HCT116 (cell line): ENCODE measurements around the gene PLAGL2. TPM values are rescaled to one million over a fixed set of nuclear protein-coding genes. Genes with fewer than 3 reads are reported as not detected.

Experiments
- ATAC-seq: fragments of 200-7000 bp; cut with Tn5 transposase; 2 replicates; pipeline ENCODE4 v1.9.1; 2020; ENCODE audit warnings: mild to moderate bottlenecking, moderate library complexity
- BruUV-seq: library from RNA; stranded (reverse); fragments of 400-500 nt; replicated peaks from 2 replicates; lab custom pipeline; 2021; lab: Mats Ljungman, UMichigan
- CTCF ChIA-PET: fragments of 300-600 bp; sonication (Branson Sonifier 250); formaldehyde crosslinking; loops from one replicate; lab custom pipeline; 2021; ENCODE audit warnings: antibody characterized with exemption; lab: Charles Lee
- POLR2A ChIA-PET: fragments of 300-600, 350-600 bp; sonication (Branson Sonifier 250); formaldehyde crosslinking; loops from one replicate; lab custom pipeline; 2021; ENCODE audit warnings: antibody characterized with exemption; lab: Charles Lee
- RAD21 ChIA-PET, 2 experiments: fragments of 300-600 bp; sonication (Branson Sonifier 250); formaldehyde crosslinking; loops; one replicate each; lab custom pipeline; 2023; ENCODE audit warnings: low total read pairs in 2 of 2; ENCODE audit not compliant: uncharacterized antibody in 2 of 2, unreplicated experiment in 2 of 2, low non-redundant PET in 1 of 2; lab: Charles Lee
- DNase-seq: peaks from one replicate; pipeline ENCODE4 v3.0.0-alpha.2; 2010; ENCODE audit warnings: low read depth, low spot score
- H2AFZ ChIP-seq: fragments of 200-600 bp; shearing (Covaris generic), sonication (generic); 2 replicates; pipeline ENCODE4 v1.6.1; 2017; ENCODE audit warnings: low read depth, mixed run types, mixed read lengths, antibody characterized with exemption, low read length; ENCODE audit not compliant: poor library complexity, severe bottlenecking
- H3K27ac ChIP-seq: 2 replicates; pipeline ENCODE4 v1.5.1; 2012; ENCODE audit warnings: low read depth, low read length
- H3K27me3 ChIP-seq: fragments of 200-600 bp; sonication (generic); 2 replicates; pipeline ENCODE4 v1.6.1; 2016; ENCODE audit warnings: mixed run types, low read length, mixed read lengths; ENCODE audit not compliant: insufficient read depth
- H3K36me3 ChIP-seq, 2 experiments: fragments of 200-500 bp in 1 of 2; fragments of 200-600 bp in 1 of 2; sonication (Bioruptor generic) in 1 of 2; sonication (generic) in 1 of 2; 2 replicates each; pipeline versions ENCODE4 v1.5.1 to v1.6.1; 2014 to 2016; ENCODE audit warnings: low read length in 2 of 2, inconsistent platforms in 1 of 2, mixed read lengths in 1 of 2, mixed run types in 1 of 2; ENCODE audit not compliant: insufficient read depth in 2 of 2, control insufficient read depth in 1 of 2
- H3K4me1 ChIP-seq, 2 experiments: fragments of 200-600 bp in 1 of 2; sonication (generic) in 1 of 2; 2 replicates each; pipeline versions ENCODE4 v1.5.1 to v1.6.1; 2012 to 2017; ENCODE audit warnings: low read length in 2 of 2, inconsistent platforms in 1 of 2, mild to moderate bottlenecking in 1 of 2, mixed read lengths in 1 of 2, mixed run types in 1 of 2, moderate library complexity in 1 of 2; ENCODE audit not compliant: insufficient read depth in 2 of 2, control insufficient read depth in 1 of 2
- H3K4me2 ChIP-seq: fragments of 200-600 bp; sonication (generic); 2 replicates; pipeline ENCODE4 v1.6.1; 2017; ENCODE audit warnings: mixed run types, low read length, mixed read lengths
- H3K4me3 ChIP-seq, 2 experiments: fragments of 200-600 bp in 1 of 2; sonication (generic) in 1 of 2; replicated peaks in 1 of 2; 2 replicates each; pipeline ENCODE4 v1.5.1; 2011 to 2016; ENCODE audit warnings: low read length in 2 of 2, control low read depth in 1 of 2, low read depth in 1 of 2, mild to moderate bottlenecking in 1 of 2, mixed read lengths in 1 of 2, mixed run types in 1 of 2
- H3K79me2 ChIP-seq: fragments of 200-600 bp; sonication (generic); 2 replicates; pipeline ENCODE4 v1.6.1; 2017; ENCODE audit warnings: mild to moderate bottlenecking, mixed run types, low read length, moderate library complexity, mixed read lengths; ENCODE audit not compliant: insufficient read depth
- H3K9ac ChIP-seq: fragments of 200-600 bp; sonication (generic); 2 replicates; pipeline ENCODE4 v1.6.1; 2016; ENCODE audit warnings: low read length, mixed read lengths
- H3K9me2 ChIP-seq: fragments of 200-600 bp; sonication (generic), shearing (Covaris generic); 2 replicates; pipeline ENCODE4 v1.6.1; 2017; ENCODE audit warnings: mixed run types, mild to moderate bottlenecking, moderate library complexity; ENCODE audit not compliant: insufficient read depth
- H3K9me3 ChIP-seq, 2 experiments: fragments of 200-500 bp in 1 of 2; fragments of 200-600 bp in 1 of 2; sonication (Bioruptor generic) in 1 of 2; sonication (generic) in 1 of 2; 2 replicates each; pipeline ENCODE4 v1.6.1; 2014 to 2017; ENCODE audit warnings: low read length in 2 of 2, mixed read lengths in 2 of 2, inconsistent platforms in 1 of 2, low read depth in 1 of 2, mild to moderate bottlenecking in 1 of 2, mixed run types in 1 of 2, moderate library complexity in 1 of 2; ENCODE audit not compliant: control insufficient read depth in 1 of 2, insufficient read depth in 1 of 2
- H4K20me1 ChIP-seq: fragments of 200-600 bp; sonication (generic), shearing (Covaris generic); 2 replicates; pipeline ENCODE4 v1.6.1; 2017; ENCODE audit warnings: mixed run types, mild to moderate bottlenecking, moderate library complexity; ENCODE audit not compliant: insufficient read depth
- CBX3 ChIP-seq: IDR thresholded peaks from 2 replicates; pipeline ENCODE4 v1.6.1; 2012; ENCODE audit warnings: low read depth
- CEBPB ChIP-seq: IDR thresholded peaks from 2 replicates; pipeline ENCODE4 v1.6.1; 2012; ENCODE audit warnings: low read depth
- EGR1 ChIP-seq: IDR thresholded peaks from 2 replicates; pipeline ENCODE4 v1.6.1; 2012; ENCODE audit warnings: low read depth
- ELF1 ChIP-seq: IDR thresholded peaks from 2 replicates; pipeline ENCODE4 v1.6.1; 2012; ENCODE audit warnings: low read depth, borderline replicate concordance
- EZH2 ChIP-seq: fragments of 200-600 bp; sonication (generic); IDR thresholded peaks from 2 replicates; pipeline ENCODE4 v1.6.1; 2017; ENCODE audit warnings: antibody characterized with exemption, mixed run types
- EZH2phosphoT487 ChIP-seq: fragments of 200-600 bp; IDR thresholded peaks from 2 replicates; pipeline ENCODE4 v1.6.1; 2018; ENCODE audit warnings: antibody characterized with exemption, borderline replicate concordance
- FOSL1 ChIP-seq: IDR thresholded peaks from 2 replicates; pipeline ENCODE4 v1.6.1; 2012; ENCODE audit warnings: low read depth
- JUND ChIP-seq: IDR thresholded peaks from 2 replicates; pipeline ENCODE4 v1.6.1; 2012
- POLR2A ChIP-seq: IDR thresholded peaks from 2 replicates; pipeline ENCODE4 v1.7.0; 2011; ENCODE audit warnings: borderline replicate concordance; ENCODE audit not compliant: insufficient read depth, insufficient read length; ENCODE audit errors: extremely low read depth
- POLR2AphosphoS5 ChIP-seq: IDR thresholded peaks from 2 replicates; pipeline ENCODE4 v1.6.1; 2011; ENCODE audit warnings: mild to moderate bottlenecking, low read depth, low read length, moderate library complexity
- SIN3A ChIP-seq: IDR thresholded peaks from 2 replicates; pipeline ENCODE4 v1.6.1; 2012; ENCODE audit warnings: low read depth
- SP1 ChIP-seq: IDR thresholded peaks from 2 replicates; pipeline ENCODE4 v1.6.1; 2012; ENCODE audit warnings: low read depth
- SRF ChIP-seq: IDR thresholded peaks from 2 replicates; pipeline ENCODE4 v1.6.1; 2012; ENCODE audit warnings: low read depth
- TCF7L2 ChIP-seq: IDR thresholded peaks from 2 replicates; pipeline ENCODE4 v1.7.0; 2011; ENCODE audit warnings: borderline replicate concordance, inconsistent platforms; ENCODE audit not compliant: insufficient read depth, insufficient read length; ENCODE audit errors: extremely low read depth
- YY1 ChIP-seq: IDR thresholded peaks from 2 replicates; pipeline ENCODE4 v1.6.1; 2011; ENCODE audit warnings: low read length, low read depth, moderate library complexity, mild to moderate bottlenecking; ENCODE audit not compliant: insufficient replicate concordance; ENCODE audit errors: extremely low read depth
- ZFX ChIP-seq: fragments of 450-650 bp; IDR thresholded peaks from 2 replicates; pipeline ENCODE4 v1.6.1; 2017
- ZNF274 ChIP-seq: fragments of 200-500 bp; sonication (Bioruptor generic); IDR thresholded peaks from 2 replicates; pipeline ENCODE4 v1.6.1; 2014; ENCODE audit warnings: mild to moderate bottlenecking, low read depth, low read length, inconsistent platforms
- intact Hi-C: fragments of 100-400 bp; cut with micrococcal nuclease; formaldehyde crosslinking; loops from 2 replicates; pipeline ENCODE4 v1.10.0; 2022
- total RNA-seq: library from RNA; stranded (reverse); gene quantifications from one replicate; pipeline ENCODE4 v1.2.1, GENCODE V29; 2021; ENCODE audit not compliant: unreplicated experiment
- TF ChIP-seq, protein P1 (sequence below): IDR thresholded peaks from 2 replicates; pipeline ENCODE4 v1.6.1; 2012
- TF ChIP-seq, protein P2 (sequence below): IDR thresholded peaks from 2 replicates; pipeline ENCODE4 v1.6.1; 2012

The PLAGL2 gene
- total RNA-seq, 1 experiment from 2014 or later: 18.3 TPM

GRCh38 chr20:32238483-32239425 lies 31.2 kb upstream of the PLAGL2 start:
- RAD21 ChIA-PET: no interaction called here
- no peaks in the 10 kb centered on the region for H3K27me3 ChIP-seq
- ATAC-seq: no peak

DNA sequence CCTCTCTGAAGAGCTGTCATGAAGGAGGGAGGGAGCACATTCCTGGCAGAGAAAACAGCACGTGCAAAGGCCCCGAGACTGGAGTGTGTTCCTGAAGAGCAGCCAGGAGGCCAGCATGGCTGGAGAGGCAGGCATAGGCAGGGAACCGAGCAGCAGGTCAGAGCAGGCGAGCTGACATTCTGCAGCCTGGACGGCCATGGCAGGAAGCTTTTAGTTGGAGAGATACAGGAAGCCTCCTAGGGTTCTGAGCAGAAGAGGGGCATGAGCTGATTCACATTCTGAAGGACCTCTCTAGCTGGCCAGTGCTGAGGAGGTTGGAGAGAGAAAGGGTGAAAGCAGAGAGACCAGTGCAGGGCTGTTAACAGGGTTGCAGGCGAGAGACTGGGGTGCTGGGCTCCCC lies 29.9 kb upstream of the PLAGL2 start:
- POLR2A ChIA-PET: no interaction called here
- H3K36me3 ChIP-seq: peaks cover 10 to 22% of the 10 kb centered on the region in 2 experiments
- no peak overlapping the region for H2AFZ ChIP-seq
- CTCF ChIA-PET: no interaction called here
- TSS peak; percentile 24 for BruUV-seq
- ATAC-seq (peak; percentile 17; the same call in 1 of the 2 replicates), DNase-seq (no peak)
- H3K79me2 ChIP-seq: no peaks in the 10 kb centered on the region
- H3K9me2 ChIP-seq: no peaks in the 10 kb centered on the region
- no peak overlapping the region for H3K27ac ChIP-seq
- RAD21 ChIA-PET: no interaction called here
- peaks cover 5 to 6% of the 10 kb centered on the region in 2 experiments; a peak in 2 of 4 replicates for H3K4me1 ChIP-seq
- H3K27me3 ChIP-seq: no peaks in the 10 kb centered on the region
- no peak overlapping the region for H3K4me3 ChIP-seq
- H3K9me3 ChIP-seq: no peaks in the 10 kb centered on the region
- H4K20me1 ChIP-seq: no peaks in the 10 kb centered on the region
- TF ChIP-seq EGR1 (no peak), SIN3A (no peak), POLR2A (no peak), ZNF274 (no peak), TCF7L2 (no peak), CBX3 (no peak), SRF (no peak), ZFX (no peak), SP1 (no peak), EZH2phosphoT487 (no peak), CEBPB (no peak), JUND (no peak), YY1 (no peak), POLR2AphosphoS5 (no peak), EZH2 (no peak)
- TF ChIP-seq, protein P1, sequence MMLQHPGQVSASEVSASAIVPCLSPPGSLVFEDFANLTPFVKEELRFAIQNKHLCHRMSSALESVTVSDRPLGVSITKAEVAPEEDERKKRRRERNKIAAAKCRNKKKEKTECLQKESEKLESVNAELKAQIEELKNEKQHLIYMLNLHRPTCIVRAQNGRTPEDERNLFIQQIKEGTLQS: no peak
- TF ChIP-seq, protein P2, sequence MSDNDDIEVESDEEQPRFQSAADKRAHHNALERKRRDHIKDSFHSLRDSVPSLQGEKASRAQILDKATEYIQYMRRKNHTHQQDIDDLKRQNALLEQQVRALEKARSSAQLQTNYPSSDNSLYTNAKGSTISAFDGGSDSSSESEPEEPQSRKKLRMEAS: no peak
- no peak overlapping the region for H3K9ac ChIP-seq
- no peak overlapping the region for H3K4me2 ChIP-seq
- intact Hi-C loops: no loop called here

More at GRCh38 chr20:32238483-32239425, 31.2 kb upstream of the PLAGL2 start:
- BruUV-seq: no TSS peak
- ChIA-PET POLR2A (no interaction called here), CTCF (no interaction called here)
- Histone ChIP-seq H2AFZ (no peak overlapping the region), H3K79me2 (no peaks in the 10 kb centered on the region)
- intact Hi-C loops: no loop called here
- TF ChIP-seq FOSL1: no peak
- TF ChIP-seq SIN3A: no peak
- TF ChIP-seq POLR2A: no peak
- TF ChIP-seq, protein P2: no peak
- TF ChIP-seq YY1: no peak
- TF ChIP-seq ZFX: no peak
- TF ChIP-seq CEBPB: no peak
- no peak for TF ChIP-seq EZH2
- TF ChIP-seq ELF1: no peak
- TF ChIP-seq, all 23 proteins: peak for 0
- Histone ChIP-seq H3K9me2 (no peaks in the 10 kb centered on the region), H4K20me1 (no peaks in the 10 kb centered on the region), H3K4me3 (no peak overlapping the region), H3K4me1 (peaks cover 5 to 6% of the 10 kb centered on the region in 2 experiments; a peak in 2 of 4 replicates), H3K27ac (no peak overlapping the region), H3K9me3 (no peaks in the 10 kb centered on the region), H3K9ac (no peak overlapping the region), H3K36me3 (peaks cover 4 to 16% of the 10 kb centered on the region in 2 experiments; a peak in 3 of 4 replicates), H3K4me2 (no peak overlapping the region)
- no peak for DNase-seq
